HepG2 (cell line): Measurements from ENCODE around the gene MVK.

Source experiments
- BRCA1 ChIP-seq: sonication (generic); formaldehyde crosslinking; IDR thresholded peaks from 2 replicates; pipeline ENCODE4 v1.4.0; 2020; ENCODE audit warnings: missing genetic modification reagents
- PHF8 ChIP-seq: sonication (generic); formaldehyde crosslinking; IDR thresholded peaks from 2 replicates; pipeline ENCODE4 v1.5.0; 2020; ENCODE audit warnings: missing genetic modification reagents
- YY1 ChIP-seq: IDR thresholded peaks from 2 replicates; pipeline ENCODE4 v1.6.1; 2011; ENCODE audit warnings: low read length, low read depth, moderate library complexity, mild to moderate bottlenecking; ENCODE audit not compliant: insufficient read depth, insufficient replicate concordance
- TF ChIP-seq, protein P1 (sequence below): sonication (generic); formaldehyde crosslinking; IDR thresholded peaks from 2 replicates; pipeline ENCODE4 v1.5.0; 2020; ENCODE audit warnings: mild to moderate bottlenecking, missing genetic modification reagents, moderate library complexity

DNA sequence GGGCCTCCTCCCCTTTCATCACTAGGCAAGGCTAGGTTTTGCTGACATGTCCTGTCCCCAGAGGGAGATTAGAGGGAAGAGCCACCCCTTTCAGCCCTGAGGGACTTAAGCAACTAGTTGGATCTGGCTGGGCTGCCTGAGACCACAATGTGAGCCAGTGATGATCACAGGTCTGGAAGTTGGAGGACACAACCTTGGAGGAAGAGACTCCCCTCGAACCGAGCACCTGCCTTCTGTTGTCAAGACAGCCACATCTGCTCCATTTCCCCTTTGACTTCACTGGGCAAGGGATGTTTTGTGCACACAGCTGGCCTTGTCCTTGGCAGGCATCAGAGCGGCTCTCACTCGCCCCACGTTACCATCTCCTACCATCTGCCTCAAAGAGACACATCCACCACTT is 31.4 kb downstream of the MVK start:
- TF ChIP-seq YY1 (no peak), BRCA1 (CRISPR knock-in tag) (no peak), PHF8 (CRISPR knock-in tag) (no peak)
- TF ChIP-seq, protein P1, sequence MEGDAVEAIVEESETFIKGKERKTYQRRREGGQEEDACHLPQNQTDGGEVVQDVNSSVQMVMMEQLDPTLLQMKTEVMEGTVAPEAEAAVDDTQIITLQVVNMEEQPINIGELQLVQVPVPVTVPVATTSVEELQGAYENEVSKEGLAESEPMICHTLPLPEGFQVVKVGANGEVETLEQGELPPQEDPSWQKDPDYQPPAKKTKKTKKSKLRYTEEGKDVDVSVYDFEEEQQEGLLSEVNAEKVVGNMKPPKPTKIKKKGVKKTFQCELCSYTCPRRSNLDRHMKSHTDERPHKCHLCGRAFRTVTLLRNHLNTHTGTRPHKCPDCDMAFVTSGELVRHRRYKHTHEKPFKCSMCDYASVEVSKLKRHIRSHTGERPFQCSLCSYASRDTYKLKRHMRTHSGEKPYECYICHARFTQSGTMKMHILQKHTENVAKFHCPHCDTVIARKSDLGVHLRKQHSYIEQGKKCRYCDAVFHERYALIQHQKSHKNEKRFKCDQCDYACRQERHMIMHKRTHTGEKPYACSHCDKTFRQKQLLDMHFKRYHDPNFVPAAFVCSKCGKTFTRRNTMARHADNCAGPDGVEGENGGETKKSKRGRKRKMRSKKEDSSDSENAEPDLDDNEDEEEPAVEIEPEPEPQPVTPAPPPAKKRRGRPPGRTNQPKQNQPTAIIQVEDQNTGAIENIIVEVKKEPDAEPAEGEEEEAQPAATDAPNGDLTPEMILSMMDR (CRISPR knock-in tag), result no peak
